Tibial nerve (tissue), 4 donors: Measurements from ENCODE around the gene VTI1A. TPM values are rescaled to one million over a fixed set of nuclear protein-coding genes. Genes with fewer than 3 reads are reported as not detected.

ENCODE experiments used
- DNase-seq, 2 donors: peaks; one replicate each; pipeline ENCODE4 v3.0.0-alpha.2; 2019; ENCODE audit warnings: low spot score in 2 of 2
- H3K27ac ChIP-seq, 4 donors: fragments of 200-600 bp; sonication (generic) in 3 of 4; one replicate each; pipeline ENCODE4 v1.5.1; 2017 to 2019; ENCODE audit warnings: mild to moderate bottlenecking in 1 of 4
- H3K27me3 ChIP-seq, 2 donors: fragments of 200-600 bp; sonication (generic) in 1 of 2; one replicate each; pipeline versions ENCODE4 v1.5.1 to v1.6.0; 2017 to 2019
- H3K36me3 ChIP-seq, 3 donors: fragments of 200-600 bp; sonication (generic); one replicate each; pipeline ENCODE4 v1.5.1; 2018 to 2019
- H3K4me1 ChIP-seq, 4 donors: fragments of 200-600 bp; sonication (generic) in 3 of 4; one replicate each; pipeline ENCODE4 v1.5.1; 2017 to 2019
- H3K4me3 ChIP-seq, 4 donors: fragments of 200-600 bp; sonication (generic) in 3 of 4; one replicate each; pipeline ENCODE4 v1.5.1; 2017 to 2019; ENCODE audit warnings: mild to moderate bottlenecking in 1 of 4, moderate library complexity in 1 of 4
- H3K9me3 ChIP-seq, 4 donors: fragments of 200-600 bp; sonication (generic) in 3 of 4; one replicate each; pipeline ENCODE4 v1.5.1; 2017 to 2019
- CTCF ChIP-seq, 5 experiments: fragments of 200-600 bp in 3 of 5; fragments of 450-650 bp in 2 of 5; sonication (generic) in 3 of 5; IDR thresholded peaks; one replicate each; pipeline ENCODE4 v1.5.1; 2016 to 2019; ENCODE audit warnings: antibody characterized with exemption in 5 of 5, mild to moderate bottlenecking in 3 of 5, moderate library complexity in 2 of 5
- EP300 ChIP-seq, 2 donors: sonication (generic); formaldehyde crosslinking; IDR thresholded peaks; one replicate each; pipeline ENCODE4 v1.6.1; 2017; ENCODE audit warnings: antibody characterized with exemption in 2 of 2, mild to moderate bottlenecking in 1 of 2
- POLR2A ChIP-seq, 2 donors: fragments of 450-650 bp; IDR thresholded peaks; one replicate each; pipeline ENCODE4 v1.6.1; 2017; ENCODE audit warnings: antibody characterized with exemption in 2 of 2, mild to moderate bottlenecking in 2 of 2, moderate library complexity in 2 of 2
- WGBS, 2 donors: methylation state at CpG; one replicate each; pipeline ENCODE4 v1.1.5; 2018; 5-methylcytosine and 5-hydroxymethylcytosine counted together
- total RNA-seq, 4 donors: library from RNA; depleted of rRNA; stranded (reverse); fragments of >200 nt; gene quantifications; one replicate each; pipeline ENCODE4 v1.1.0, GENCODE V29; 2016

VTI1A gene
- total RNA-seq, 4 donors from 2014 or later = 96.5 to 253 (median 127) TPM

DNA sequence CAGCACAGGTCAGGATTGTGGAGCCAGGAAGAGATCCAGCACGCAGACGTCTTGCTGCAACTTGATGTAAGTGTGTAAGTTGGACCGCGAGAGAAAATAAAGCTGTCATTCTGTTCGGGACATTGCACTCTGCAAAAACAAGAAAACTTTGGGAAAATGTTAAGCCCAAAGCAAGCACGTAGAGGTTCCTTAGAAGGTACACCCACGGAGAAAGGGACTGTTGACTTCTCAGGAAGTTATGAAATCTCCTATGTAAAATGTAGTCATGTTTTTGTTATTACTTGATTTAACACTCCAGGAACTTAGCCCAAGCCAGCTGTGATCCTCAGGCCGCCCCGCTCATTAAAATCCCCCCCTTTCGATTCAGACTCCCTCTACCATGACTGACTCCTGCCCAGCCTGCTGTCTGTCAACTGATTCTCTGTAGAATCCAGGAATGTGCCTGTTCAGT lies 307.0 kb downstream of the VTI1A start:
- Histone ChIP-seq H3K4me3 (no peak overlapping the region), H3K9me3 (no peaks in the 10 kb centered on the region), H3K36me3 (no peaks in the 10 kb centered on the region), H3K27ac (no peak overlapping the region), H3K27me3 (no peaks in the 10 kb centered on the region), H3K4me1 (peaks cover 0 to 24% (median 2%) of the 10 kb centered on the region in 4 donors)
- TF ChIP-seq EP300 (IDR thresholded peaks at IDR 0.05) (no peak), CTCF (IDR thresholded peaks at IDR 0.05) (no peak), POLR2A (IDR thresholded peaks at IDR 0.05) (no peak)
- no peak for DNase-seq
- WGBS, 2 donors = 38 to 44% methylated on average over 10 of the region's 10 CpGs

- Histone ChIP-seq H3K27ac (no peak overlapping the region), H3K4me3 (no peak overlapping the region), H3K9me3 (no peaks in the 10 kb centered on the region), H3K36me3 (no peaks in the 10 kb centered on the region), H3K4me1 (peaks cover 0 to 24% (median 2%) of the 10 kb centered on the region in 4 donors), H3K27me3 (no peaks in the 10 kb centered on the region)
- 61 to 66% methylated on average over 12 of the region's 12 CpGs for WGBS, 2 donors
- TF ChIP-seq EP300 (IDR thresholded peaks at IDR 0.05) (no peak), POLR2A (IDR thresholded peaks at IDR 0.05) (no peak), CTCF (IDR thresholded peaks at IDR 0.05) (no peak)
- DNase-seq = no peak
These were observed 308.6 kb downstream of the VTI1A start for GRCh38 chr10:112755446-112756234.

- Histone ChIP-seq H3K4me3 (no peak overlapping the region), H3K36me3 (no peaks in the 10 kb centered on the region), H3K27me3 (no peaks in the 10 kb centered on the region), H3K9me3 (no peaks in the 10 kb centered on the region), H3K27ac (no peak overlapping the region), H3K4me1 (peaks cover 0 to 24% (median 2%) of the 10 kb centered on the region in 4 donors)
- no peak for DNase-seq
- WGBS, 2 donors = 71 to 73% methylated on average over 7 of the region's 7 CpGs
- TF ChIP-seq EP300 (IDR thresholded peaks at IDR 0.05) = no peak
- no peak for TF ChIP-seq POLR2A (IDR thresholded peaks at IDR 0.05)
- TF ChIP-seq CTCF (IDR thresholded peaks at IDR 0.05) = no peak
These were observed 309.2 kb downstream of the VTI1A start for GRCh38 chr10:112756235-112756527.

DNA sequence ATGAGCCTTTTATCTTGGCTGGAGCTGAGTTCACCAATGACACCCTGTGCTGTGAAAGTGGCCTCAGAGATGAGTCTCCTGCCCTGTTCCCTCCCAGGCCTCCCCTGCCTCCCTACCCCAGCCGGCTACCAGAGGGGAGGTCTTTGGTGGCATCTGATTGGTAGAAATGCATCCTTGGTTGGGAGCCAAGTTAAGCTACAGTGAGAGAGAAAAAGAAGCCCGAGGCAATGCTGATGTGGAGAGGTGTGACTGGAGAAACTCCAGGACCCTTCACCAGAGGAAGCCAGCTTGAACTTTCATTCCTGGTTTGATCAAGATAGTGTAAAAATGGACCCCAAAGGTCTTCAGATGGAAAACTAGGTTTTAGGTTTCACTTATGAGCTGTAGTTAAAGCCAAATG lies 311.9 kb downstream of the VTI1A start:
- WGBS, 2 donors = 72% methylated on average over 2 of the region's 2 CpGs
- Histone ChIP-seq H3K9me3 (no peaks in the 10 kb centered on the region), H3K4me3 (no peak overlapping the region), H3K27ac (no peak overlapping the region), H3K27me3 (no peaks in the 10 kb centered on the region), H3K36me3 (no peaks in the 10 kb centered on the region), H3K4me1 (peaks cover 0 to 13% (median 0%) of the 10 kb centered on the region in 4 donors)
- TF ChIP-seq CTCF (IDR thresholded peaks at IDR 0.05) (no peak), EP300 (IDR thresholded peaks at IDR 0.05) (no peak), POLR2A (IDR thresholded peaks at IDR 0.05) (no peak)
- DNase-seq = no peak

DNA sequence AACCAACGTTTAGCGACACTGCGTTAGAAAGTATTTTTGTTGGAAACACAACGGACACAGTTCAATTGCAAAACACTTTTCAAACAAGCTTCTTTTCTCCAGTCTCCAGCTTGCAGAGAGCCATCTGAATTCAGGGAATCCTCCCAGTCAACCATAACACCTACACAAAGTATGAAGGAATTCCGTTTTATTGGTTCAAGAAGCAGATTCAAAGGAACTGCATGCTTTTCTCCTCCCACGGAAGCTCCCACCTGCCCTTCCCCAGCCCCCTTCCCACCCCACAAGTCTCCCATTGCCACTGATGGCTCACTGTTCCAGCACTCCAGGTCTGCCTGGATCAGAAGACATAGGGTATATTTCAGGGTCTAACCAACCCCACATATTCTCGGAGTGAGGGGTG lies 312.5 kb downstream of the VTI1A start:
- H3K27ac ChIP-seq = no peak overlapping the region
- no peaks in the 10 kb centered on the region for H3K27me3 ChIP-seq
- no peak for TF ChIP-seq EP300 (IDR thresholded peaks at IDR 0.05)
- no peak for TF ChIP-seq CTCF (IDR thresholded peaks at IDR 0.05)
- no peak for TF ChIP-seq POLR2A (IDR thresholded peaks at IDR 0.05)
- no peaks in the 10 kb centered on the region for H3K9me3 ChIP-seq
- WGBS, 2 donors = 79 to 83% methylated on average over 7 of the region's 7 CpGs
- peaks cover 0 to 8% (median 0%) of the 10 kb centered on the region in 4 donors for H3K4me1 ChIP-seq
- H3K4me3 ChIP-seq = no peak overlapping the region
- no peak for DNase-seq
- H3K36me3 ChIP-seq = no peaks in the 10 kb centered on the region
